ENCODE results near the gene TMEM260.
"Not testable (repeated sequence)": the region's sequence is repeated elsewhere in the genome, so short reads cannot be mapped to it uniquely, and the experiment has no call there.

TMEM260 gene

GRCh38 chr14:56667290-56667689 lies 87.7 kb downstream of the TMEM260 start:
- DNase-seq, result not testable (repeated sequence)

- no peak for DNase-seq
These were observed 96.4 kb downstream of the TMEM260 start for GRCh38 chr14:56676042-56676441.

DNA sequence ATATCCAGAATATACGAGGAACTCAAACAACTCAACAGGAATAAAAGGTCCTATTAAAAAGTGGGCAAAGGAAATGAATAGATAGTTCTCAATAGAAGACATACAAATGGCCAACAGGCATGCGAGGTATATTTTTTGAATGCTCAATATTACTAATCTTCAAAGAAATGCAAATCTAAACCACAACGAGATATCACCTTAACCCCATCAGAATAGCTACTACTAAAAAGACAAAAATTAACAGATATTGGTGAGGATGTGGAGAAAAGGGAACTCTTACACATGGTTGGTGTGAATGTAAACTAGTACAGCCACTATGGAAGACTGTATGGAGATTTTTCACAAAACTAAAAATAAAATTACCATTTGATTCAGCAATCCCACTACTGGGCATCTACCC lies 99.2 kb downstream of the TMEM260 start:
- no peak for DNase-seq

GRCh38 chr14:56686416-56686815 lies 106.8 kb downstream of the TMEM260 start:
- DNase-seq, result peak in 6 of 58 donors; percentile 0 to 19 (median 4)

DNA sequence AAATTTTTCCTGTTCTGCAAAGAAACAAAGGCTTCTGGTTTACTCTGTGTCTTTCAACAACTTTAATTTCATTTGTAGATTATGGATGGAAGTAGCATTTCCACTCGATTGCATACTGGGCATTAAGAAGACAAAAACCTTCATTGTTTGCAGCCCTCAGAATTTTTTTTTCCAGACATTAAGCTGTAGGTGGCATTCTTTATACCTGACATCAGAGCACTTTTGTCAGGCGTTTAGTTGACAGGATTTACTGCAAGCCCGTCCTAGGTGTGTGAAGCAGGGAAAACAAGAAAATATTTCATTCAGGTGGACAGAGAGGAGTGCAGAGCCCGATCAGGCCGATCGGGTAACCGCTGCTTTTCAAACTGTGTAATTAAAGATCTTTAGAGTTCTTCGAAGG lies 107.5 kb downstream of the TMEM260 start:
- no peak for DNase-seq

- no peak for DNase-seq
These were observed 115.0 kb downstream of the TMEM260 start for GRCh38 chr14:56694609-56695008.

DNA sequence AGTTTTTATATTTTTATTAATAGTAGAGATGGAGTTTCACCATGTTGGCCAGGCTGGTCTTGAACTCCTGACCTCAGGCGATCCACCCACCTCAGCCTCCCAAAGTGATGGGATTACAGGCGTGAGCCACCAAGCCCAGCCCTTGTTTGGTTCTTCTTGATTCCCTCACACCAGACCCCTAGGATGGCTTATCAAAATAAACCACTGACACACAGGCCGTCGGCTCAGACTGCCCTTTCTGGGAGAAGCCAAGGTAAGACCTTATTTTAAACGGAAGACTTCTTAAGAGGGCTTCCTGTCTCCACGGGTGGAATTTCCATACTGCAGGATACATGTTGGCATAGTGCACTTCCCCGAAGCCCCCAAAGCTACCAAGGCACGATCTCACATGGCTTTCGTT lies 115.6 kb downstream of the TMEM260 start:
- DNase-seq, result not testable (repeated sequence)

Measured in anterior cingulate cortex (tissue), 58 donors.